Glutamatergic neuron (in vitro differentiated cells): Measurements from ENCODE around the gene KIAA0825. TPM values are rescaled to one million over a fixed set of nuclear protein-coding genes. Genes with fewer than 3 reads are reported as not detected.

ENCODE experiments used
- DNase-seq: peaks from one replicate; pipeline ENCODE4 v3.0.0; 2022
- H3K27ac Mint-ChIP-seq: one replicate; pipeline ENCODE4 v1.8.0; 2020; ENCODE audit warnings: mild to moderate bottlenecking, mixed read lengths, inconsistent platforms; ENCODE audit not compliant: unreplicated experiment
- H3K27me3 Mint-ChIP-seq: one replicate; pipeline ENCODE4 v1.8.0; 2020; ENCODE audit warnings: mild to moderate bottlenecking, moderate library complexity, mixed read lengths, inconsistent platforms; ENCODE audit not compliant: unreplicated experiment
- H3K36me3 Mint-ChIP-seq: one replicate; pipeline ENCODE4 v1.8.0; 2020; ENCODE audit warnings: mild to moderate bottlenecking, mixed read lengths, inconsistent platforms; ENCODE audit not compliant: unreplicated experiment
- H3K4me1 Mint-ChIP-seq: one replicate; pipeline ENCODE4 v1.8.0; 2020; ENCODE audit warnings: mild to moderate bottlenecking, low read depth, mixed read lengths, inconsistent platforms; ENCODE audit not compliant: unreplicated experiment
- H3K4me3 Mint-ChIP-seq: one replicate; pipeline ENCODE4 v1.8.0; 2020; ENCODE audit warnings: mild to moderate bottlenecking, mixed read lengths, inconsistent platforms; ENCODE audit not compliant: unreplicated experiment
- H3K9me3 Mint-ChIP-seq: one replicate; pipeline ENCODE4 v1.8.0; 2020; ENCODE audit warnings: mild to moderate bottlenecking, moderate library complexity, mixed read lengths, inconsistent platforms; ENCODE audit not compliant: unreplicated experiment
- CTCF ChIP-seq: fragments of 200-600 bp; sonication (generic); IDR thresholded peaks from one replicate; pipeline ENCODE4 v1.5.0; 2021; ENCODE audit not compliant: partially characterized antibody, unreplicated experiment
- total RNA-seq: library from RNA; stranded (reverse); fragmentation: NEBNext Ultra II Directional; extraction: Animal tissue kit (Norgen Biotek cat#: 25700); gene quantifications from one replicate; pipeline ENCODE4 v1.2.1, GENCODE V29; 2021; ENCODE audit not compliant: unreplicated experiment

KIAA0825 gene
- total RNA-seq, 1 donor from 2014 or later = 1.2 TPM

GRCh38 chr5:94544875-94545547, 73.4 kb downstream of the KIAA0825 start:
- H3K4me1 Mint-ChIP-seq = no peaks in the 10 kb centered on the region
- H3K27ac Mint-ChIP-seq = no peak overlapping the region
- no peak for DNase-seq
- H3K27me3 Mint-ChIP-seq = no peaks in the 10 kb centered on the region
- no peak for TF ChIP-seq CTCF
- no peak overlapping the region for H3K4me3 Mint-ChIP-seq
- H3K36me3 Mint-ChIP-seq = peaks cover 21% of the 10 kb centered on the region
- peaks cover 2% of the 10 kb centered on the region for H3K9me3 Mint-ChIP-seq

- no peaks in the 10 kb centered on the region for H3K4me1 Mint-ChIP-seq
- H3K27ac Mint-ChIP-seq = no peak overlapping the region
- H3K27me3 Mint-ChIP-seq = no peaks in the 10 kb centered on the region
- H3K36me3 Mint-ChIP-seq = peaks cover 24% of the 10 kb centered on the region
- peaks cover 2% of the 10 kb centered on the region for H3K9me3 Mint-ChIP-seq
- TF ChIP-seq CTCF = no peak
- no peak for DNase-seq
- H3K4me3 Mint-ChIP-seq = no peak overlapping the region
Observed at GRCh38 chr5:94544031-94544650, 74.3 kb downstream of the KIAA0825 start.

GRCh38 chr5:94540856-94541494, 77.4 kb downstream of the KIAA0825 start:
- Mint-ChIP-seq H3K4me1 (no peaks in the 10 kb centered on the region), H3K27ac (no peak overlapping the region), H3K9me3 (peaks cover 2% of the 10 kb centered on the region), H3K36me3 (peaks cover 24% of the 10 kb centered on the region), H3K27me3 (no peaks in the 10 kb centered on the region), H3K4me3 (no peak overlapping the region)
- no peak for DNase-seq
- no peak for TF ChIP-seq CTCF

GRCh38 chr5:94538260-94538659, 80.1 kb downstream of the KIAA0825 start:
- no peak for TF ChIP-seq CTCF
- H3K4me1 Mint-ChIP-seq = no peaks in the 10 kb centered on the region
- H3K36me3 Mint-ChIP-seq = peaks cover 15% of the 10 kb centered on the region
- H3K9me3 Mint-ChIP-seq = peaks cover 2% of the 10 kb centered on the region
- no peaks in the 10 kb centered on the region for H3K27me3 Mint-ChIP-seq
- DNase-seq = no peak
- H3K27ac Mint-ChIP-seq = no peak overlapping the region
- H3K4me3 Mint-ChIP-seq = no peak overlapping the region

- H3K36me3 Mint-ChIP-seq = no peaks in the 10 kb centered on the region
- H3K27ac Mint-ChIP-seq = no peak overlapping the region
- no peaks in the 10 kb centered on the region for H3K9me3 Mint-ChIP-seq
- no peaks in the 10 kb centered on the region for H3K27me3 Mint-ChIP-seq
- DNase-seq = no peak
- no peak for TF ChIP-seq CTCF
- H3K4me1 Mint-ChIP-seq = no peaks in the 10 kb centered on the region
- no peak overlapping the region for H3K4me3 Mint-ChIP-seq
Observed at GRCh38 chr5:94526706-94527105, 91.7 kb downstream of the KIAA0825 start.
